KOPT-K1 (cell line): Measurements from ENCODE around the gene TMCC1.

Source experiments
- H3K27ac ChIP-seq: fragments of 200-600 bp; sonication (generic); 2 replicates; pipeline ENCODE4 v1.5.1; 2016; ENCODE audit warnings: antibody characterized with exemption, mild to moderate bottlenecking, low read depth, low read length; ENCODE audit not compliant: poor library complexity, severe bottlenecking
- H3K36me3 ChIP-seq: fragments of 200-600 bp; sonication (generic); 2 replicates; pipeline ENCODE4 v1.5.1; 2017; ENCODE audit warnings: antibody characterized with exemption, mild to moderate bottlenecking, low read length, moderate library complexity; ENCODE audit not compliant: insufficient read depth
- H3K9me3 ChIP-seq: fragments of 200-600 bp; sonication (generic); 2 replicates; pipeline ENCODE4 v1.5.1; 2017; ENCODE audit warnings: antibody characterized with exemption, low read length, mild to moderate bottlenecking; ENCODE audit not compliant: insufficient read depth, poor library complexity, severe bottlenecking

Gene TMCC1

DNA sequence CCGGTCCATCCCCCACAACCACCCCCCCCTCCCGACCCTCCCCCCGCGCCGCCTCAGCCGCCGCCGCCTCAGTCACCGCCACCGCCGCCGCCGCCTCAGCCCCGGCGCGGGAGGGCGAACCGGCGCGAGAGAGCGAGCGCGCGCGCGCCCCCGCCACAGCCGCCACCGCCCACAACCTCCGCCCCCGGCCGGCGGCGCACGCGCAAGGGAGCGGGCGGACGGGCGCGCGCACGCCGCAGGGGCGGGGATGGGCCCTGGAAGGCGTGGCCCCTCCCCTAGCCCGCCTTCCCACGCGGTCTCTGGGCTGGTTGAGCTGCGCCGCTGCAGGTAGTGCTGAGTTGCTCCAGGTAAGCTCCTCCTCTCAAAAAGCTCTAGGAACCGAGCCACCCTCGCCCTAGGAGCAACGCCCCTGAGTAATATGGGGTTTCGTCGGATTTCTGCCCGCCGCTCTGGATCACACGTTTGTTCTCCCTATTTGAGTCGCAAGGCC is at the start of gene TMCC1:
TMCC1 (minus strand) TSS at position 131 of the 490 bp plus-strand sequence.
- H3K9me3 ChIP-seq = no peaks in the 10 kb centered on the region
- H3K36me3 ChIP-seq = no peaks in the 10 kb centered on the region; the same call in 1 of the 2 replicates
- peak within 1 kb of the TSS; percentile 84 for H3K27ac ChIP-seq

DNA sequence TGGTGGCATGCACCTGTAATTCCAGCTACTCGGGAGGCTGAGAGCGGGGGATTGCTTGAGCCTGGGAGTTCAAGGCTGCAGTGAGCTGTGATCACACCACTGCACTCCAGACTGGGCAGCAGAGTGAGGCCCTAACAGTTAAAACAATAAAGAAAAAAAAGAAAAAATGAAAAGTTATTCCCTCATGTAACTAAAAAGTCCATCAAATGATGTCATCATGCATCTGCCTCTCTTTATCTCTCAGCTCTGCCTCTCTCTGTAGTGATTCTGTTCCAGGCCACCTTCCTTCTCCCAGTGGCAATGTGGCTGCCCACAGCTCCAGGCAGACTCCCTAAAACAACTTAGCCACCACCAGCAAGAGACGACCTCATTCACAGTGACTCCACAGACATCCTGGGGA is 49.5 kb upstream of the TMCC1 start:
- no peak overlapping the region for H3K27ac ChIP-seq
- H3K36me3 ChIP-seq = no peaks in the 10 kb centered on the region
- H3K9me3 ChIP-seq = no peaks in the 10 kb centered on the region

DNA sequence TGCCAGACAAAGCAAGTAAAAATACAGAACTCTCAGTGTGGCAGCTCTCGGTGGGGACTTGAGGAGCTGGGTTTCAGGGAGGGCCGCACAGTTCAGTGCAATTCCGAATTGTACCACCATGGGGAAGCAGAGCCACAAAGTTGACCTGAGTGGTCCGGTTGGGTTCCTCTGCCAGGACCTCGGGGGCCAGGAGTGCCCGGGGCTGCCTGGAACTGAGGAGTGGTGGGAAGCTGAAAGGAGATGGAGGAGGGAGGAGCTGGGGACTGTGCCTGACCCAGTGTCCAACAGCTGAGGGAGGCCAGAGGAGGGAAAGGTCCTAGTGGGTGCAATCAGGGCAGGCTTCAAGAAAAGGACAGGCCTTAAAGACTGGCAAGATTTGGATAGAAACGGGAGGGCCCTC is 48.8 kb upstream of the TMCC1 start:
- Histone ChIP-seq H3K27ac (no peak overlapping the region), H3K9me3 (no peaks in the 10 kb centered on the region), H3K36me3 (no peaks in the 10 kb centered on the region)

DNA sequence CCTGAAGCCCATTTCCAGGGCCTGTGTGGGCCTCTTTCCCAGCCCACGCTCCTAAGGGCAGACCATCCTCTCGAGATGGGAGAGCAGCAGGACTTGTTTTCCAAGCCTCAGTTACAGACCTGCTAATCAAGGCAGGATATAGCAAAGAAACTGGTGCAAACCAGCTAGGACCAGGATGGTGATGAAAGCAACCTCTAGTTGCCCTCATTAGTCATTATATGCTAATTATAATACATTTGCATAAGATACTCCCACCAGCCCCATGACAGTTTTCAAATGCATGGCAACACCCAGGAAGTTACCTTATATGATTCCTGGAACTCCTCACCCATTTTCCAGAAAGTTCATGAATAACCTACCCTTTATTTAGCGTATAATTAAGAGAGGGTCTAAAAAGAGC is 46.6 kb upstream of the TMCC1 start:
- Histone ChIP-seq H3K36me3 (no peaks in the 10 kb centered on the region), H3K9me3 (no peaks in the 10 kb centered on the region), H3K27ac (no peak overlapping the region)

DNA sequence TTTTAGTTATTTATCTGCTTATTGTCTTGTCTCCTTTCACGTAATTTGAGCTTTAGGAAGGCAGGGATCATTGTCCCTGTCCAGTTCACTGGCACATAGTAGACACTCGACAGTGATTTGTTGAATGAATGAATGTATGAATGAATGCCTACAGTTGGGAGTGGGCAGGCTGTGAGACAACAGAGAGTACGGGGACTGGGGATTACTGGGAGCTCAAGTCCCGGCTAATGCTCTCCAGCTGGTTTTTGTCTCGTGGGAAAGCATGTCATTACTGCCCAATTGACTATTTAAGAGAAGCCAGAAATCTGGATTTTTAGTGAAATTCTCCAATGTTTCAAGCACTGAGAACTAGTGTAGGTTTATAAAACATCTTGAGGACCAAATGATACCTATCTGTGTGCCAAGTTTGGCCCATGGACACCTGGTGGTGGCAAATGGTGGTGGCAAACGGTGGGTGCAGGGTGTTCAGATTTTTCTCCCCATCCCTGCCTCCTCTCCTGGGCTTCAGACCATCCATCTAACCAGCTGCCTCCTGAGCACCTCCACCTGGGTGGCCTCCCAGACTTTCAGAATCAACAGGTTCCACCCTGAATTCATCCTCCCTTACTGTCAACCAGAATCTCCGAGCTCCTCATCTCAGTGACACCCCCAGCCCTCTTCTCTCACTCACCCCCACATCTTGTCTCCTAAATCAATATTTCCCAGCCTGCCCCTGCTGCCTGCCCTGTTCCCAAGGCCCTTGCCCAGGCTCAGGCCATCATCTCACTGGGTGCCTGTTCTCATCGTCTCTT is 44.8 kb upstream of the TMCC1 start:
- no peak overlapping the region for H3K27ac ChIP-seq
- H3K36me3 ChIP-seq = no peaks in the 10 kb centered on the region
- H3K9me3 ChIP-seq = no peaks in the 10 kb centered on the region

DNA sequence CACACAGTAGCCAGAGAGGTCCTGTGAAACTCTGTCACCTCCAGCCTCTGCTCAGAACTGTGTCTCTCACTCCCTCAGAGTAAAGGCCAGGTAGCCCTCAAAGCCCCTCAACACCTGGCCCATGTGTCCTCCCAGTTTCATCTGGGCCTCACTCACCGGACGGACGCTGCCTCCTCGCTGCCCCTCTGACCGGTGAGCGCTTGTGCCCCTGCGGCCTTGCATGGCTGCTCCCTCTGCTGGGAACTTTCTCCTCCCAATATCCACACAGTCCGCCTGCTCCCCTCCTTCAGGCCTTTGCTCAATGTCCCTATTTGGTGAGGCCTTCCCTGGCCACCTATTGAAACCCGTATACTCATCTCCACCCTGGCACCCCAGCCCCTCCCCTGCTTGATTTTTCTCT is 44.2 kb upstream of the TMCC1 start:
- Histone ChIP-seq H3K27ac (no peak overlapping the region), H3K9me3 (no peaks in the 10 kb centered on the region), H3K36me3 (no peaks in the 10 kb centered on the region)

DNA sequence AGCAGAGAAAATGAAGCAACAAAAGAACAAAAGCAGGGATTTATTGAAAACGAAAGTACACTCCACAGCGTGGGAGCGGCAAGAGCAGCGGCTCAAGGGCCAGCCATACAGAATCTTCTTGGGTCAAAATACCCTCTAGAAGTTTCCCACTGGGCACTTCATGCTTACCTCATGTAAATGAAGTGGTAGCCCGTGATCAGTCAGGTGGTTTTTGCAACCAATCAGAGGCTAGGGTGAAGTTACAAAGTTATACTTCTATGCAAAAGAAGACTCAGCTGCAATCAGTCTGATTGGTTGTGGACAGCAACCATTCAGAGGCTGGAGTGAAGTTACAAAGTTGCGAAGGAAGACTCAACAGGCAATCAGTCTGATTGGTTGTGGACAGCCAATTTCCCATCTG is 43.2 kb upstream of the TMCC1 start:
- Histone ChIP-seq H3K9me3 (peaks cover under 1% of the 10 kb centered on the region), H3K36me3 (no peaks in the 10 kb centered on the region), H3K27ac (peak overlapping the region; percentile 33)

DNA sequence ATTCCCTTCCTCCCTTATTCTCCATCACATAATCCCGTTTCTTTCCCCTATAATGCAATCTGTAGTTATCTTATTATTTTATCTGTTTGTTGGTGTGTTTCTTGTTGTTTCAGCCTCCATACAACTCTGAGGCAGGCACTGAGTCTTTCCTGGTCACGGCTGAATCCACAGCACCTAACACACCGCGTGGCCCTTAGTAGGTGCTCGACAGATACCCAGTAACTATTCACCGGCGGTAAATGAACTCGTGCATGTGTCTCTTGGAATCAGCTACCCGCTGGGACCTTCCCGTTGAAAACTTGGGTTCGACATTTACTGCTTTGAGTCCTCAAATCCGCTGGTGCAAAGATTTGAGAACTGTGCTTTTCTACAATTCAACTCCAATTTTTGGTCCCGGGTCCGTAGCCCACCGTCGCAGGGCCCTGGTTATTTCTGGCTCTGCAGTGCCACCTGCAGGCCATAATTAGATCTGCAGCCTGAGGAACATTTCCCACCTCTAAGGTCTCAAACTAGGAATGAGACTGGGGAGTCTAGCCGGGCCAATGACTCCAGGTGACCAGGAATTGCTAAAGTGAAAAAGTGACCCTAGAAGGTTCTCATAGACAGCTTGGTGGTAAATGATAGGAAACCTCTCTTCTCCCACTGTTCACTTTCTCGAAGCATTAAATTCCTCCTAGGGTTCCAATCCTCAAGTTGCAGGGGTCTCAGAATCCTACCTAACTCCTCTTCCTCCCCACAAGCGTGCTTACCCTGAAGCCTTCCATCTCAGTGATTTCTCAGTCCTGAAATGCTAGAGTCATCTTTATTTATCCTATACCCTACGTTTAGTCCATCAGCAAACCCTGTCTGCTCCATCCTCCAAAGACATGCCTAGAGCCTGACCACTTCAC is 41.0 kb upstream of the TMCC1 start:
- H3K27ac ChIP-seq = no peak overlapping the region
- no peaks in the 10 kb centered on the region for H3K36me3 ChIP-seq
- H3K9me3 ChIP-seq = peaks cover 18% of the 10 kb centered on the region

DNA sequence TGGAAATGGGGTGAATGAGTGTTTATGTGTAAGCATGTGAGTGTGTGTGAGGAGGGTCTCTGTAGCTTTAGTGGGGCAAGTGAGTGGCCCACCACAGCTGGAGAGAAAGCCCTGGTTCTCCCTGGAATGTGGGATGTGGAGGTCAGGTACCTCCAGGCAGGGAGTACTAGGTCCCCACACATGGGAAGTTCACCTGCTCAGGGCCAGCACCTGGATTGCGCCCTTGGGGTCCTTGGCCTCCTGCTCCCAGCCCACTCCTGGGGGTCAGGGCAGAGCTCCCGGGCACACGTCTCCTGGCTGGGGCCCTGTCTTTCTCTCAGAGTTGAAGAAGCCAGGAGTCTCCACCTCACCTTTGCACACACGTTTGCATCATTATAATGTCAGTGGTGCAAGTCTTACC is 40.0 kb upstream of the TMCC1 start:
- Histone ChIP-seq H3K9me3 (peaks cover 22% of the 10 kb centered on the region), H3K36me3 (no peaks in the 10 kb centered on the region), H3K27ac (no peak overlapping the region)

DNA sequence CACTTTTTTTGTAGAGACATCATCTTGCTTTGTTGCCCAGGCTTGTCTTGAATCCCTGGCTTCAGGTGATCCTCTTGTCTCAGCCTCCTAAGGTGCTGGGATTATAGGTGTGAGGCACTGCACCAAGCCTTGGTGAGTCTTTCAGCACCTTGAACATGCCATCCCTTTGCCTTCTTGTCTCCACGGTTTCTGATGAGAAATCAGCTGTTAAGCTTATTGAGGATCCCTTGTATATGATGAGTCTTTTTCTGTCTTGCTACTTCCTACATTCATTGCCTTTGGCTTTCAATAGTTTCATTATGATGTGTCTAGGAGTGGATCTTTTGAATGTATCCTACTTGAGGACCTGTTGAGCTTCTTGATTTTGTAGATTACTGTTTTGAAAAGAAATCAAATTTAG is 35.9 kb upstream of the TMCC1 start:
- no peak overlapping the region for H3K27ac ChIP-seq
- no peaks in the 10 kb centered on the region for H3K36me3 ChIP-seq
- H3K9me3 ChIP-seq = peaks cover 22% of the 10 kb centered on the region

DNA sequence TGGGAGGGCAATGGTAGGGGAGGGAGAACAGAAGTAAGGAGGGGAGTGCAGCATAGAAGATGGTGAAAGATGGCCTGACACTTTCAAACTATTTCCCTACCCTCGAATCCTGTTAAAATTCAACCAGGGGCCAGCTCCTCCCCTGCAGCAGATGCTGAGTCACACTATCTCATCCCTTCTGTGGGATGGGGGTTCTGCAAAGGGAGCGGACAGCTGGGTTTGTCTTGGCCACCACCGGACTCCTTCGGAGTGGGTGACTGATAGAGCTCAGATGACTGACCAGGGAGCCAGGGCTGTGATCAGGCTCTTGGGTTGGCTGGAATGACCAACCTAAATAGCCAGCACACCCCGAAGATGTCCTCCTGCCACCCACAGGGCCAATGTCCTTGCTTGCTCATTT is 33.6 kb upstream of the TMCC1 start:
- Histone ChIP-seq H3K27ac (no peak overlapping the region), H3K9me3 (peaks cover 22% of the 10 kb centered on the region), H3K36me3 (no peaks in the 10 kb centered on the region)

DNA sequence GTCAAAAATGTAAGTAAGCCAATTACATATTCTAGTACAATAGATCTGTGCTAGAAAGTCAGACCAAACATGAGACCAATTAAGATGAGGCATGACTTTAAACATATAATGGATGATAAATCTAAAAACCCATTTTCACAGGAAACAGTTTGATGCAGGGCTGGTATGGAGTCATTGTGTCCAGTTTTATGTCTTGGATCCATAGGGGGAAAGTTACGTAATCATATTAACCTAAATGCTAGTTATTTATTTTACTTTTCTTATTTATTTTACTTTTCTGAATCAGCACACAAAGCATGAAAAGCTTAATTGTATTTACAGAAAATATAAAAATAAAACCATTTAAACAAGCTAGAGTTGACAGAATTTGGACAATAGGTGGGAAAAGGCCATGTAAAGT is 26.3 kb upstream of the TMCC1 start:
- Histone ChIP-seq H3K9me3 (peaks cover 39% of the 10 kb centered on the region), H3K27ac (no peak overlapping the region), H3K36me3 (no peaks in the 10 kb centered on the region)

DNA sequence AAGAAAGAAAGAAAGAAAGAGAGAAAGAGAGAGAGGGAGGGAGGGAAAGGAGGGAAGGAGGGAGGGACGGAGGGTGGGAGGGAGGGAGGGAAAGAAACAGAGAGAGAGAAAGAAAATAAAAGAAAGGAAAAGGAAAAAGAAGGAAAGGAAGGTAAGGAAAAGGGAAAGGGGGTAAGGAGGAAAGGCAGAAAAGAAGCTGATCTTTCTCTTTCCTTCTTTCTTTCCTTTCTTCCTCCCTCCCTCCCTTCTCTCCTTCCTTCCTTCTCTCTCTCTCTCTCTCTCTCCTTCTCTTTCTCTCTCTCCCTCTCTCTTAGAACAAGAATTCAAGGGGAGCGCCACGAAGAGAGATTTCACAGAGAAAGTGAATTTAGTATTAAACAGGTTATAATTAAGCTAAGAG is 25.8 kb upstream of the TMCC1 start:
- no peak overlapping the region for H3K27ac ChIP-seq
- H3K9me3 ChIP-seq = peaks cover 39% of the 10 kb centered on the region
- H3K36me3 ChIP-seq = no peaks in the 10 kb centered on the region

DNA sequence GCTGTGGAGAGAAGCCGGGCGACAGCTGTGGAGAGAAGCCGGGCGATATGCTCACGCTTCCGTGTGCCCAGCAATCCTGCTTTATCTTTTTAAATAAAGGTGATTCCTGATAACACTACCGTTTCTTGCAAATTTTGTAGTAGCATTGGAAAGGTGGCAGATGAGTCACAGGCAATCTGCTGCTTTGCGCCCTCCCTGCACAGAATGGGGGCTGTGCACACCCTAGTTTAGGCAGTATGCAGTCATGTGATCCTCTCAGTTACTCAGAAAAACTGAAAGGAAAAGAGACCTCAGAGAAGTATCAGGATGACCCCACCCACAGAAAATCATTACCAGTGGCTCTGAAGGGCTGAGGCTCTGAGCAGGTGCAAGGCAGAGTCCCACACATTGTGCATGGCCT is 24.9 kb upstream of the TMCC1 start:
- Histone ChIP-seq H3K9me3 (peaks cover 39% of the 10 kb centered on the region), H3K27ac (no peak overlapping the region), H3K36me3 (no peaks in the 10 kb centered on the region)

DNA sequence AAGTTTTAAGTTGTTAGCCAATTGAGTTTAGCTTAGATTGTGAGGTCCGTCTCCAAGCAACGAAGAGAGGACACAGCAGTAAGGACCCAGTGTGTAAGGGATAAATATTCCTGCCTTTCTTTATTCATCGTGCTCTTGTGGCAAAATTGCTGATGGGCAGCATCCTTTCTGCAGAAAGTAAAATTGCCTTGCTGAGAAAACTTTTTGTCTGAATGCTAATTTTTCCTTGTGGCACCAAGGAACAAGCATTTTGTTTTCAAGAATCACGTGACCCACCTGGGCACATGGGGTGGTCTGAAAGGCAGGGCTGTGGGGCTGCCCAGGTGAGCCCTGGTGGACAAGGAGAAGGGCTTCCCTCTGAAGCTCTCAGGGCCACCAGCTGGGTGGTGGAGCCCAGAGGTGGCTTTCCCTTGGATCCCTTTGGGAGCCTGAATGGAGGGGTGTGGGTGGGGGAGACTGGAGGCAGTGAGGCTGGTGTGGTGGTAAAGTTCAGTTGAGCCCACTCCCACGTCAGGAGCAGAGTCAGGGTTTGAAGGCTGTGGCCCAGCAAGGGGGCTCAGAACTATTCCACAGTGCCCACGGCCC is 24.0 kb upstream of the TMCC1 start:
- Histone ChIP-seq H3K36me3 (no peaks in the 10 kb centered on the region), H3K9me3 (peaks cover 39% of the 10 kb centered on the region), H3K27ac (no peak overlapping the region)
